NCI-H128 (cell line): ENCODE results near the gene IL13RA1.
A peak's percentile ranks its signal among the peaks of the same experiment; 100 is the strongest.
"Not testable (repeated sequence)": the region's sequence is repeated elsewhere in the genome, so short reads cannot be mapped to it uniquely, and the experiment has no call there.

ENCODE experiments used
- DNase-seq: peaks from one replicate; lab custom pipeline; 2025; ENCODE audit not compliant: unreplicated experiment; lab: John Stamatoyannopoulos, UW

IL13RA1 gene

GRCh38 chrX:118772051-118772450 is 44.6 kb downstream of the IL13RA1 start:
- no peak for DNase-seq

- no peak for DNase-seq
Measured at GRCh38 chrX:118773782-118774181, 46.4 kb downstream of the IL13RA1 start.

GRCh38 chrX:118779581-118779980 is 52.2 kb downstream of the IL13RA1 start:
- no peak for DNase-seq

GRCh38 chrX:118780509-118780908 is 53.1 kb downstream of the IL13RA1 start:
- no peak for DNase-seq

- DNase-seq, result no peak
Measured at GRCh38 chrX:118780911-118781310, 53.5 kb downstream of the IL13RA1 start.

GRCh38 chrX:118795528-118796280 is 68.3 kb downstream of the IL13RA1 start:
- no peak for DNase-seq

- DNase-seq, result no peak
Measured at GRCh38 chrX:118802857-118803256, 75.5 kb downstream of the IL13RA1 start.

- DNase-seq, result no peak
Measured at GRCh38 chrX:118807151-118808017, 80.0 kb downstream of the IL13RA1 start.

GRCh38 chrX:118817257-118817656 is 89.9 kb downstream of the IL13RA1 start:
- not testable (repeated sequence) for DNase-seq

GRCh38 chrX:118823263-118824172 is 96.1 kb downstream of the IL13RA1 start, which contains the start of gene ZCCHC12:
TSS of gene ZCCHC12 (plus strand) at chrX:118823824. CDS start at chrX:118825245, 1,421 bp downstream.
- peak; percentile 32 for DNase-seq

- DNase-seq, result no peak
Measured at GRCh38 chrX:118824173-118824730, 96.8 kb downstream of the IL13RA1 start.

- no peak for DNase-seq
Measured at GRCh38 chrX:118825227-118825626, 97.8 kb downstream of the IL13RA1 start.

- peak; percentile 5 for DNase-seq
Measured at GRCh38 chrX:118839334-118839958, 112.0 kb downstream of the IL13RA1 start.
